Measurements from ENCODE around the gene MITD1. TPM values are rescaled to one million over a fixed set of nuclear protein-coding genes. Genes with fewer than 3 reads are reported as not detected.

MITD1 gene
- total and polyA plus RNA-seq, 2 of the 13 experiments (the other 11 are each of a cell fraction or from before 2014, with no cell fraction given) = 17.8 to 43.7 TPM

DNA sequence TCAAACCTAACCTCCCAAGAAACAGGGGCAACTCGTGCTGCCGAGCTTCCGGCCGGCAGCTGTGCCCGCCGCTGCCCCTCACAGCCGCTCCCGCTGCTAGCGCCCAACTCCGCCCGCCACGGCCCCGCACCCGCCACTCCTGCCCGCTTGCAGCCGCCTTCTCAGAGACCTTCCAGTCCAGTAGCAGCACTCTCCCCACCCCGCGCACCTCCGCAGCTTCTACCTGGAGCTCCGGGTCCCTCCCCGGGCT is 40.1 kb downstream of the MITD1 start (continued):
- TF ChIP-seq, protein P1, sequence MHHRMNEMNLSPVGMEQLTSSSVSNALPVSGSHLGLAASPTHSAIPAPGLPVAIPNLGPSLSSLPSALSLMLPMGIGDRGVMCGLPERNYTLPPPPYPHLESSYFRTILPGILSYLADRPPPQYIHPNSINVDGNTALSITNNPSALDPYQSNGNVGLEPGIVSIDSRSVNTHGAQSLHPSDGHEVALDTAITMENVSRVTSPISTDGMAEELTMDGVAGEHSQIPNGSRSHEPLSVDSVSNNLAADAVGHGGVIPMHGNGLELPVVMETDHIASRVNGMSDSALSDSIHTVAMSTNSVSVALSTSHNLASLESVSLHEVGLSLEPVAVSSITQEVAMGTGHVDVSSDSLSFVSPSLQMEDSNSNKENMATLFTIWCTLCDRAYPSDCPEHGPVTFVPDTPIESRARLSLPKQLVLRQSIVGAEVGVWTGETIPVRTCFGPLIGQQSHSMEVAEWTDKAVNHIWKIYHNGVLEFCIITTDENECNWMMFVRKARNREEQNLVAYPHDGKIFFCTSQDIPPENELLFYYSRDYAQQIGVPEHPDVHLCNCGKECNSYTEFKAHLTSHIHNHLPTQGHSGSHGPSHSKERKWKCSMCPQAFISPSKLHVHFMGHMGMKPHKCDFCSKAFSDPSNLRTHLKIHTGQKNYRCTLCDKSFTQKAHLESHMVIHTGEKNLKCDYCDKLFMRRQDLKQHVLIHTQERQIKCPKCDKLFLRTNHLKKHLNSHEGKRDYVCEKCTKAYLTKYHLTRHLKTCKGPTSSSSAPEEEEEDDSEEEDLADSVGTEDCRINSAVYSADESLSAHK (CRISPR knock-in tag; IDR thresholded peaks at IDR 0.05; ENCODE audit: borderline replicate concordance) = no peak
- TF ChIP-seq ZNF333 (CRISPR knock-in tag; IDR thresholded peaks at IDR 0.05; ENCODE audit: borderline replicate concordance) (no peak), ZBTB20 (CRISPR knock-in tag; IDR thresholded peaks at IDR 0.05; ENCODE audit: borderline replicate concordance, low read depth) (peak; percentile 82), ZBTB3 (CRISPR knock-in tag; IDR thresholded peaks at IDR 0.05; ENCODE audit: borderline replicate concordance, low read depth) (no peak), ZNF605 (CRISPR knock-in tag; IDR thresholded peaks at IDR 0.05) (peak; percentile 80; the same call in 1 of the 2 replicates), REXO4 (CRISPR knock-in tag; IDR thresholded peaks at IDR 0.05; ENCODE audit: borderline replicate concordance) (no peak), KAT2B (IDR thresholded peaks at IDR 0.05; ENCODE audit: borderline replicate concordance, low read depth, low read length) (no peak), ZNF260 (CRISPR knock-in tag; IDR thresholded peaks at IDR 0.05; ENCODE audit: borderline replicate concordance, low read depth) (no peak), SRY (CRISPR knock-in tag; IDR thresholded peaks at IDR 0.05) (peak; percentile 73; the same call in 1 of the 2 replicates), ZNF775 (CRISPR knock-in tag; IDR thresholded peaks at IDR 0.05; ENCODE audit: borderline replicate concordance) (no peak), ZC3H4 (CRISPR knock-in tag; IDR thresholded peaks at IDR 0.05; ENCODE audit: borderline replicate concordance) (no peak), TGIF2 (CRISPR knock-in tag; IDR thresholded peaks at IDR 0.05) (peak; percentile 74; the same call in 1 of the 2 replicates), ZSCAN31 (CRISPR knock-in tag; IDR thresholded peaks at IDR 0.05; ENCODE audit: low read depth) (peak; percentile 86; the same call in 1 of the 2 replicates), ZNF546 (CRISPR knock-in tag; conservative IDR thresholded peaks at IDR 0.05) (no peak), ZBTB1 (CRISPR knock-in tag; IDR thresholded peaks at IDR 0.05; ENCODE audit: borderline replicate concordance) (no peak), TCF7L2 (IDR thresholded peaks at IDR 0.05; ENCODE audit: low read depth, low read length) (no peak), SSRP1 (CRISPR knock-in tag; IDR thresholded peaks at IDR 0.05) (no peak), RBAK (CRISPR knock-in tag; IDR thresholded peaks at IDR 0.05) (no peak), ZNF615 (CRISPR knock-in tag; IDR thresholded peaks at IDR 0.05; ENCODE audit: borderline replicate concordance) (no peak; the same call in 1 of the 2 replicates), CENPT (CRISPR knock-in tag; IDR thresholded peaks at IDR 0.05; ENCODE audit: low read depth) (no peak), PPARG (CRISPR knock-in tag; conservative IDR thresholded peaks at IDR 0.05) (no peak), NFE2 (CRISPR knock-in tag; IDR thresholded peaks at IDR 0.05) (no peak), PCBP1 (IDR thresholded peaks at IDR 0.05; ENCODE audit: borderline replicate concordance, low read depth, low read length) (no peak; the same call in 1 of the 2 replicates), RFX5 (IDR thresholded peaks at IDR 0.05; ENCODE audit: low read depth, low read length) (no peak), ZSCAN22 (CRISPR knock-in tag; IDR thresholded peaks at IDR 0.05) (no peak), SYNCRIP (IDR thresholded peaks at IDR 0.05; ENCODE audit: insufficient read depth, low read depth, low read length) (no peak)
- TF ChIP-seq, protein P2, sequence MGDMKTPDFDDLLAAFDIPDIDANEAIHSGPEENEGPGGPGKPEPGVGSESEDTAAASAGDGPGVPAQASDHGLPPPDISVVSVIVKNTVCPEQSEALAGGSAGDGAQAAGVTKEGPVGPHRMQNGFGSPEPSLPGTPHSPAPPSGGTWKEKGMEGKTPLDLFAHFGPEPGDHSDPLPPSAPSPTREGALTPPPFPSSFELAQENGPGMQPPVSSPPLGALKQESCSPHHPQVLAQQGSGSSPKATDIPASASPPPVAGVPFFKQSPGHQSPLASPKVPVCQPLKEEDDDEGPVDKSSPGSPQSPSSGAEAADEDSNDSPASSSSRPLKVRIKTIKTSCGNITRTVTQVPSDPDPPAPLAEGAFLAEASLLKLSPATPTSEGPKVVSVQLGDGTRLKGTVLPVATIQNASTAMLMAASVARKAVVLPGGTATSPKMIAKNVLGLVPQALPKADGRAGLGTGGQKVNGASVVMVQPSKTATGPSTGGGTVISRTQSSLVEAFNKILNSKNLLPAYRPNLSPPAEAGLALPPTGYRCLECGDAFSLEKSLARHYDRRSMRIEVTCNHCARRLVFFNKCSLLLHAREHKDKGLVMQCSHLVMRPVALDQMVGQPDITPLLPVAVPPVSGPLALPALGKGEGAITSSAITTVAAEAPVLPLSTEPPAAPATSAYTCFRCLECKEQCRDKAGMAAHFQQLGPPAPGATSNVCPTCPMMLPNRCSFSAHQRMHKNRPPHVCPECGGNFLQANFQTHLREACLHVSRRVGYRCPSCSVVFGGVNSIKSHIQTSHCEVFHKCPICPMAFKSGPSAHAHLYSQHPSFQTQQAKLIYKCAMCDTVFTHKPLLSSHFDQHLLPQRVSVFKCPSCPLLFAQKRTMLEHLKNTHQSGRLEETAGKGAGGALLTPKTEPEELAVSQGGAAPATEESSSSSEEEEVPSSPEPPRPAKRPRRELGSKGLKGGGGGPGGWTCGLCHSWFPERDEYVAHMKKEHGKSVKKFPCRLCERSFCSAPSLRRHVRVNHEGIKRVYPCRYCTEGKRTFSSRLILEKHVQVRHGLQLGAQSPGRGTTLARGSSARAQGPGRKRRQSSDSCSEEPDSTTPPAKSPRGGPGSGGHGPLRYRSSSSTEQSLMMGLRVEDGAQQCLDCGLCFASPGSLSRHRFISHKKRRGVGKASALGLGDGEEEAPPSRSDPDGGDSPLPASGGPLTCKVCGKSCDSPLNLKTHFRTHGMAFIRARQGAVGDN (CRISPR knock-in tag; IDR thresholded peaks at IDR 0.05) = peak; percentile 80; the same call in 1 of the 2 replicates

Data from HepG2 (cell line).